Testis (tissue), 3 donors: ENCODE measurements around the gene CST11. TPM values are rescaled to one million over a fixed set of nuclear protein-coding genes. Genes with fewer than 3 reads are reported as not detected.
A peak's percentile ranks its signal among the peaks of the same experiment; 100 is the strongest.

Experiments used
- DNase-seq: peaks from one replicate; pipeline ENCODE4 v3.0.0-alpha.2; 2019
- H3K27ac ChIP-seq, 2 donors: fragments of 200-600 bp; sonication (generic); one replicate each; pipeline ENCODE4 v1.5.1; 2019
- H3K27me3 ChIP-seq: fragments of 200-600 bp; sonication (generic); one replicate; pipeline ENCODE4 v1.5.1; 2019
- H3K36me3 ChIP-seq: fragments of 200-600 bp; sonication (generic); one replicate; pipeline ENCODE4 v1.5.1; 2017; ENCODE audit warnings: low read depth; ENCODE audit errors: missing control alignments
- H3K4me1 ChIP-seq: fragments of 200-600 bp; sonication (generic); one replicate; pipeline ENCODE4 v1.5.1; 2019
- H3K4me3 ChIP-seq, 2 donors: fragments of 200-600 bp; sonication (generic); one replicate each; pipeline ENCODE4 v1.5.1; 2017 to 2019
- H3K9me3 ChIP-seq: fragments of 200-600 bp; sonication (generic); one replicate; pipeline ENCODE4 v1.5.1; 2017
- POLR2A ChIP-seq: fragments of 450-650 bp; IDR thresholded peaks from one replicate; pipeline ENCODE4 v1.6.1; 2017; ENCODE audit warnings: antibody characterized with exemption, mild to moderate bottlenecking, moderate library complexity
- WGBS, 2 donors: methylation state at CpG; one replicate each; pipeline ENCODE4 v1.1.5; 2018; 5-methylcytosine and 5-hydroxymethylcytosine counted together
- intact Hi-C: fragments of 100-400 bp; cut with DNase I; formaldehyde crosslinking; loops from one replicate; pipeline ENCODE4 v1.15.1; 2023; ENCODE audit warnings: low total_unique reads
- polyA plus RNA-seq: library from polyadenylated mRNA; stranded (reverse); fragments of 350-450 nt; fragmentation: Illumina TruSeq; extraction: RNeasy Lipid Tissue Mini Kit (QIAGEN cat#74804); gene quantifications from one replicate; pipeline ENCODE4 v1.2.3, GENCODE V29; 2014; ENCODE audit warnings: low read depth, low replicate concordance; ENCODE audit not compliant: insufficient read depth
- total RNA-seq, 2 donors: library from RNA; depleted of rRNA; stranded (reverse); fragments of >200 nt; gene quantifications; one replicate each; pipeline ENCODE4 v1.2.3, GENCODE V29; 2016
- TF ChIP-seq, protein P1 (sequence below), 3 experiments: fragments of 450-650 bp in 2 of 3; fragments of 200-600 bp in 1 of 3; sonication (generic) in 1 of 3; IDR thresholded peaks; one replicate each; pipeline ENCODE4 v1.5.1; 2016 to 2019; ENCODE audit warnings: antibody characterized with exemption in 3 of 3, mild to moderate bottlenecking in 2 of 3, moderate library complexity in 1 of 3

CST11 gene
- total and polyA plus RNA-seq, 3 donors from 2014 or later: not detected

DNA sequence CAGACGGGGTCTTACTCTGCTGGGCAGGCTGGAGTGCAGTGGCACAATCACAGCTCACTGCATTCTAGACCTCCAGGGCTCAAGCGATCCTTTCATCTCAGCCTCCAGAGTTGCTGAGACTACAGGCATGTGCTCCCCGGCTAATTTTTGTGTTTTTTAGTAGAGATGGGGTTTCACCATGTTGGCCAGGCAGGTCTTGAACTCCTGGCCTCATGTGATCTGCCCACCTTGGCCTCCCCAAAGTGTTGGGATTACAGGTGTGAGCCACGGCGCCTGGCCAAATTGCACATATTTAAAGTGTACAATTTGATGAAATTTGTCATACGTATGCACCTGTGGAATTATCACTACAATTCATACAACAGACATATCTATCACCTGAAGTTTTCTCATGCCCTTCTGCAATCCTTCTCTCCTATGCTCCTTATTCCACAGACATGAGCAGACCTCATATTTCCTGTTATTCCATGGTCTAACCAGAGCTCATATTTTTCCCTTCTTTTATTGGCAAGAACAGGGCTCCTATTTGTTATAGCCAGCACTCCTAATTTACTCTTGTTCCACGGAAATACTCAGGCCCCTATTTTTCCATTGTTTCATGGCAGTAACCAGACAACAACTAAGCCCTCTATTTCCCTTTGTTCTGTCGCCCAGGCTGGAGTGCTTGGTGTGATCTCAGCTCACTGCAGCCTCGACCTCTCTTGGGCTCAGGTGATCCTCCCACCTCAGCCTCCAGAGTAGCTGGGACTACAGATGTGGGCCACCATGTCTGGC lies 15.4 kb downstream of the CST11 start:
- TF ChIP-seq, protein P1, sequence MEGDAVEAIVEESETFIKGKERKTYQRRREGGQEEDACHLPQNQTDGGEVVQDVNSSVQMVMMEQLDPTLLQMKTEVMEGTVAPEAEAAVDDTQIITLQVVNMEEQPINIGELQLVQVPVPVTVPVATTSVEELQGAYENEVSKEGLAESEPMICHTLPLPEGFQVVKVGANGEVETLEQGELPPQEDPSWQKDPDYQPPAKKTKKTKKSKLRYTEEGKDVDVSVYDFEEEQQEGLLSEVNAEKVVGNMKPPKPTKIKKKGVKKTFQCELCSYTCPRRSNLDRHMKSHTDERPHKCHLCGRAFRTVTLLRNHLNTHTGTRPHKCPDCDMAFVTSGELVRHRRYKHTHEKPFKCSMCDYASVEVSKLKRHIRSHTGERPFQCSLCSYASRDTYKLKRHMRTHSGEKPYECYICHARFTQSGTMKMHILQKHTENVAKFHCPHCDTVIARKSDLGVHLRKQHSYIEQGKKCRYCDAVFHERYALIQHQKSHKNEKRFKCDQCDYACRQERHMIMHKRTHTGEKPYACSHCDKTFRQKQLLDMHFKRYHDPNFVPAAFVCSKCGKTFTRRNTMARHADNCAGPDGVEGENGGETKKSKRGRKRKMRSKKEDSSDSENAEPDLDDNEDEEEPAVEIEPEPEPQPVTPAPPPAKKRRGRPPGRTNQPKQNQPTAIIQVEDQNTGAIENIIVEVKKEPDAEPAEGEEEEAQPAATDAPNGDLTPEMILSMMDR (IDR thresholded peaks at IDR 0.05): no peak
- no peak for TF ChIP-seq POLR2A
- Histone ChIP-seq H3K27ac (no peak overlapping the region), H3K4me1 (peaks cover 7% of the 10 kb centered on the region), H3K36me3 (no peaks in the 10 kb centered on the region), H3K27me3 (no peaks in the 10 kb centered on the region), H3K4me3 (no peak overlapping the region), H3K9me3 (no peaks in the 10 kb centered on the region)
- DNase-seq: no peak
- intact Hi-C loops: no loop called here
- 84 to 85% methylated on average over 9 of the region's 9 CpGs for WGBS, 2 donors

DNA sequence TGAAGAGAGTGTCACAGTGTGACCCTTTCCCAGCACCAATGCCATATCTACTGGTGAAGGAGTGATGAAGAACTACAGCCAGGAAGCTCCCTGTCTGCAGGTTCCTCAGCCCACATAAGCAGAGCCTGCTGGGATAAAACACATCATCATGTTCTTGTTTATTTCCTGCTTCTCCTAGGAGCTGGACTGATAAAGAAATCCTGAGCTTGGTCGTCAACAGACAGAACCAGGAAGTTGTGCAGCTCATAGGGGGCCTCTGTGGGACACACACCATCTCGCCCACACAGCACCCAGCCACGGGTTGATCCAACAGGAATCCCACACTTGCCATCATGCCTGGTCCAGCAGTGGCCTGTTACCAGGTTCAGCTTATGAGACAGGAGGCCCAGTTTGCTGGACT lies 16.0 kb downstream of the CST11 start:
- no peak for TF ChIP-seq POLR2A
- TF ChIP-seq, protein P1 (IDR thresholded peaks at IDR 0.05): no peak
- H3K27ac ChIP-seq: peak overlapping the region in 1 of 2 donors; percentile 27

DNA sequence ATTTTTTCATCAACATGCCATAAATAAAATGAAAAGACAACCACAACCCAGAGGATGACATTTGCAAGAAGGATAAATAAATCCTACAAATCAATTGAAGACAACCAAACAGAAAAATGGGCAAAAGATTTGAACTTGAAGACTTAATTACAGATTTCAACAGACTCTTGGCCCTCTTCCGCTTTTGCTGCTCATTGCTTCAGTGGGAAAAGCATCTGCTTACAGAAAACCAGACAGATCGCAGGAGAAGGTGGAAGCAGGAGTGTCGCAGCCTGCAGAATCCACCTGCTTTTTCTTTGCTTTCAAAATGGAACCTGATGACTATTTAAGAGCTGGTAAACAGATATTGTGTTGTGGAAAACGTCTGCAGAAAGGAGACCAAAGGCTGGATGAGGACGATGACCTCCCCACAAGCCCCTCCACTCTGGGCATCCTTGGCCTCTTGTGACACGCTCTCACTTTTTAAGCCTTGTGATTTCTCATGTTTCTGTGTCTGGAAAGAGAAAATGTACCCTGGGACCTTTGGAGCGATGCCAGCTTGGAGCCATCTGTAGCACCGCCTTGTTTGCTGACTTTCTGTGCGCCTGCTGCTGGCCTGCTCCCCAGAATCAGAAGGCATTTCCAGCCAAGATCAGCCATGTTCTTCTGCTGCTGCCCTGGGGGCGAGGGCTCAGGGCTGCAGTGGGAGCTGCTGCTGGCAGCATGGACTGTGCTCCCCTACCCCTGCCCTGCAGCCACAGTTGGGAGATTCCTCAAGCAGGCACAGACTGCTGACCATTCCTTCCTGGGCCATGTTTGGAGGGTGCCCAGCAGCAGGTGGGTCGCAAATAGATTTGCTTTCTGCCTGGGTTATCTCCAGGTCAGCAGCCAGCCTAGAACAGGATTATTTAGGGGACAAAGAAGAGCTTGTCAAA lies 16.8 kb downstream of the CST11 start:
- Histone ChIP-seq H3K36me3 (no peaks in the 10 kb centered on the region), H3K4me3 (no peak overlapping the region), H3K4me1 (peaks cover 7% of the 10 kb centered on the region), H3K9me3 (no peaks in the 10 kb centered on the region), H3K27me3 (no peaks in the 10 kb centered on the region), H3K27ac (peak overlapping the region; percentile 8 to 27)
- DNase-seq: peak; percentile 85
- TF ChIP-seq, protein P1 (IDR thresholded peaks at IDR 0.05): no peak
- intact Hi-C loops: no loop called here
- WGBS, 2 donors: 55 to 62% methylated on average over 11 of the region's 11 CpGs

More for the DNA sequence above, 16.0 kb downstream of the CST11 start:
- Histone ChIP-seq H3K27me3 (no peaks in the 10 kb centered on the region), H3K36me3 (no peaks in the 10 kb centered on the region), H3K4me3 (no peak overlapping the region), H3K4me1 (peaks cover 7% of the 10 kb centered on the region), H3K9me3 (no peaks in the 10 kb centered on the region)
- intact Hi-C loops: no loop called here
- no peak for DNase-seq
- WGBS, 2 donors: 33 to 55% methylated on average over 3 of the region's 3 CpGs

DNA sequence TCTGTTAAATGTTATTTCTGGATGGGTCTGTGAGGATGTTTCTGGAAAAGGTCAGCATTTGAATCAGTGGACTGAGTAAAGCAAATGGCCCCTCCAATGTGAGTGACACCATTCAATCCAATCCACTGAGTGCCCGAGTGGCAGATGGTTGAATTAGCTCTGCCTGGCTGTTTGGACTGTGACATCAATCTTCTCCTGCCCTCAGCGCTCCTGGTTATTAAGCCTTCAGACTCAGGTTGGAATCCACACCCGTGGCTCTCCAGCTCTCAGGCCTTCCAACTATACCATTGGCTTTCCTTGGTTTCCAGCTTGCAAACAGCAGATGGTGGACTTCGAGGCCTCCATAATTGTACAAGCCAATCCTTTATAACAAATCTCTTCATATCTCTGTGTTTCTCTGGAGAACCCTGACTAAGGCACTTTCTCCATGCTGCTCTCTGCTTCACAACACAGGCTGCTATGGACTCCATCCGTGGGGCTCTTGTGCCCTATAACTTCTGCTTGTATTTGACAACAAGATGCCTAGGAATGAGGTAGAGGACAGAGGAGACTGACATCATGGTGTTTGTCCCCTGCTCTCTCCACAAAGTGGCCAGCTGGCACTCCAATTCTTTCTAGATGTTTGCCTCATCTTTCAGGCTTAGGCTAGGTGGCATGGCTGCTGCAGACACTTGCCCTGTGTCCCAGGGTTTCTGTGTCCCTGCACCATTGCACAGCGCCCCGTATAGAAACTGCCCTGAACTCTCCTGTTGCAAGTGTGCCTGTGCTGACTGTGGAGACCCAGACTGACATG lies 18.0 kb downstream of the CST11 start:
- intact Hi-C loops: no loop called here
- 83 to 93% methylated on average over 7 of the region's 7 CpGs for whole genome bisulfite sequencing, 2 donors
- DNase-seq: no peak

More for the DNA sequence above, 18.0 kb downstream of the CST11 start:
- Histone ChIP-seq H3K36me3 (no peaks in the 10 kb centered on the region), H3K27me3 (no peaks in the 10 kb centered on the region), H3K4me3 (no peak overlapping the region), H3K27ac (no peak overlapping the region), H3K9me3 (no peaks in the 10 kb centered on the region), H3K4me1 (peaks cover 7% of the 10 kb centered on the region)
- TF ChIP-seq, protein P1 (IDR thresholded peaks at IDR 0.05): no peak
- no peak for TF ChIP-seq POLR2A
